ENCODE measurements around the gene NELFA. TPM values are rescaled to one million over a fixed set of nuclear protein-coding genes. Genes with fewer than 3 reads are reported as not detected.

NELFA gene
- total and polyA plus RNA-seq, 8 donors = 5.8 to 82.9 (median 20.1) TPM

DNA sequence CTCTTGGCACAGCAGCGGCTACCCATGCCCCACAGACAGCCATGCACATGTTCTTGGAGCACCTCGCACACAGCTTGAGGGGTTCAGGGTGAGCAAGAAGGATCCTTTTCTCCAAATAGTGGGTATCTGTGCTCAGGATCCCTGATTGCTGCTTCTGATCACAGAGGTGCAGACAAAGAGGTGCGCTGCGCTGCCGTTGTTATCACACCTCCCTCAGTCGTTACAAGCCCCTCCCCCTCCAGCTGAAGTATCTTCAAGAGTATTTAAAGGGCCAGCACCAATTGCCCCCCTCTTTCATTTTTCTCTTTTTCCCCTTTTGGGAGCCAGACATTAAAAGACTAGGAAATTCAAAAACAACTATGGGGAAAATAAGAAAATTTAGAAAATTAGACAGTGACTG, 44.3 kb downstream of the NELFA start:
- no peak overlapping the region for H3K27ac ChIP-seq
- no peaks in the 10 kb centered on the region for H3K9me3 ChIP-seq
- TF ChIP-seq, protein P1, sequence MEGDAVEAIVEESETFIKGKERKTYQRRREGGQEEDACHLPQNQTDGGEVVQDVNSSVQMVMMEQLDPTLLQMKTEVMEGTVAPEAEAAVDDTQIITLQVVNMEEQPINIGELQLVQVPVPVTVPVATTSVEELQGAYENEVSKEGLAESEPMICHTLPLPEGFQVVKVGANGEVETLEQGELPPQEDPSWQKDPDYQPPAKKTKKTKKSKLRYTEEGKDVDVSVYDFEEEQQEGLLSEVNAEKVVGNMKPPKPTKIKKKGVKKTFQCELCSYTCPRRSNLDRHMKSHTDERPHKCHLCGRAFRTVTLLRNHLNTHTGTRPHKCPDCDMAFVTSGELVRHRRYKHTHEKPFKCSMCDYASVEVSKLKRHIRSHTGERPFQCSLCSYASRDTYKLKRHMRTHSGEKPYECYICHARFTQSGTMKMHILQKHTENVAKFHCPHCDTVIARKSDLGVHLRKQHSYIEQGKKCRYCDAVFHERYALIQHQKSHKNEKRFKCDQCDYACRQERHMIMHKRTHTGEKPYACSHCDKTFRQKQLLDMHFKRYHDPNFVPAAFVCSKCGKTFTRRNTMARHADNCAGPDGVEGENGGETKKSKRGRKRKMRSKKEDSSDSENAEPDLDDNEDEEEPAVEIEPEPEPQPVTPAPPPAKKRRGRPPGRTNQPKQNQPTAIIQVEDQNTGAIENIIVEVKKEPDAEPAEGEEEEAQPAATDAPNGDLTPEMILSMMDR (IDR thresholded peaks at IDR 0.05) = no peak
- TF ChIP-seq POLR2A (IDR thresholded peaks at IDR 0.05) (no peak), EP300 (IDR thresholded peaks at IDR 0.05) (no peak), POLR2AphosphoS5 (IDR thresholded peaks at IDR 0.05) (no peak)
- no peaks in the 10 kb centered on the region for H3K27me3 ChIP-seq
- peaks cover 21 to 78% (median 65%) of the 10 kb centered on the region in 4 donors for H3K36me3 ChIP-seq
- WGBS, 5 donors = 32 to 64% (median 42%) methylated on average over 6 of the region's 6 CpGs
- H3K4me1 ChIP-seq = no peaks in the 10 kb centered on the region
- no peak for DNase-seq
- intact Hi-C loops (cut with DNase I; ENCODE audit: low total_unique reads) = no loop called here
- H3K4me3 ChIP-seq = no peak overlapping the region

- Histone ChIP-seq H3K27me3 (no peaks in the 10 kb centered on the region), H3K4me3 (no peak overlapping the region), H3K27ac (no peak overlapping the region), H3K36me3 (peaks cover 34 to 79% (median 66%) of the 10 kb centered on the region in 4 donors), H3K9me3 (no peaks in the 10 kb centered on the region), H3K4me1 (no peaks in the 10 kb centered on the region)
- intact Hi-C loops (cut with DNase I; ENCODE audit: low total_unique reads) = no loop called here
- WGBS, 5 donors = 71 to 85% (median 79%) methylated on average over 4 of the region's 4 CpGs
- no peak for TF ChIP-seq EP300 (IDR thresholded peaks at IDR 0.05)
- TF ChIP-seq POLR2A (IDR thresholded peaks at IDR 0.05) = no peak
- no peak for DNase-seq
These were observed 45.8 kb downstream of the NELFA start for GRCh38 chr4:1962980-1963379.

GRCh38 chr4:1961563-1961962, 47.2 kb downstream of the NELFA start:
- no peaks in the 10 kb centered on the region for H3K27me3 ChIP-seq
- H3K36me3 ChIP-seq = peaks cover 37 to 88% (median 77%) of the 10 kb centered on the region in 4 donors
- H3K9me3 ChIP-seq = no peaks in the 10 kb centered on the region
- no peak overlapping the region for H3K4me3 ChIP-seq
- H3K27ac ChIP-seq = no peak overlapping the region
- intact Hi-C loops (cut with DNase I; ENCODE audit: low total_unique reads) = no loop called here
- 85 to 90% (median 89%) methylated on average over 4 of the region's 4 CpGs for WGBS, 5 donors
- no peaks in the 10 kb centered on the region for H3K4me1 ChIP-seq
- TF ChIP-seq EP300 (IDR thresholded peaks at IDR 0.05) (no peak), POLR2AphosphoS5 (IDR thresholded peaks at IDR 0.05) (no peak), POLR2A (IDR thresholded peaks at IDR 0.05) (no peak)
- TF ChIP-seq, protein P1 (IDR thresholded peaks at IDR 0.05) = no peak
- DNase-seq = no peak

DNA sequence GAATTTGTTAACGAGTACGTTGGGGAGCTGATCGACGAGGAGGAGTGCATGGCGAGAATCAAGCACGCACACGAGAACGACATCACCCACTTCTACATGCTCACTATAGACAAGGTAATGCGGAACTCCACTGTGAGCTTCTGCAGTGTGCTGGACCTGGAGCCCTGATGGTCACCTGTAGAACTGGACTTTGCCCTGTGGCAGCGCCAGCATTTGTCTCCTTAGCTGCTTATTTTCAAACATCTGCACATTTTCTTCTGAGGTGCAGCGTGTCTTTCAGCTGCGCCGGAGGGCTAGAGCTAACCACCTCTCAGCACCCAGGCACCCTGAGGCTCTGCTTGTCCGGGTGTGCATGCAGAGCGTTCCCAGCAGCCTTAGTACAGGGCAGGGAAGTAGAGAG, 47.7 kb downstream of the NELFA start:
- Histone ChIP-seq H3K36me3 (peaks cover 37 to 93% (median 81%) of the 10 kb centered on the region in 4 donors), H3K9me3 (no peaks in the 10 kb centered on the region), H3K4me3 (no peak overlapping the region), H3K4me1 (no peaks in the 10 kb centered on the region), H3K27ac (no peak overlapping the region), H3K27me3 (no peaks in the 10 kb centered on the region)
- TF ChIP-seq EP300 (IDR thresholded peaks at IDR 0.05) (no peak), POLR2A (IDR thresholded peaks at IDR 0.05) (no peak), POLR2AphosphoS5 (IDR thresholded peaks at IDR 0.05) (no peak)
- TF ChIP-seq, protein P1 (IDR thresholded peaks at IDR 0.05) = no peak
- intact Hi-C loops (cut with DNase I; ENCODE audit: low total_unique reads) = no loop called here
- no peak for DNase-seq
- WGBS, 5 donors = 86 to 95% (median 90%) methylated on average over 15 of the region's 15 CpGs

DNA sequence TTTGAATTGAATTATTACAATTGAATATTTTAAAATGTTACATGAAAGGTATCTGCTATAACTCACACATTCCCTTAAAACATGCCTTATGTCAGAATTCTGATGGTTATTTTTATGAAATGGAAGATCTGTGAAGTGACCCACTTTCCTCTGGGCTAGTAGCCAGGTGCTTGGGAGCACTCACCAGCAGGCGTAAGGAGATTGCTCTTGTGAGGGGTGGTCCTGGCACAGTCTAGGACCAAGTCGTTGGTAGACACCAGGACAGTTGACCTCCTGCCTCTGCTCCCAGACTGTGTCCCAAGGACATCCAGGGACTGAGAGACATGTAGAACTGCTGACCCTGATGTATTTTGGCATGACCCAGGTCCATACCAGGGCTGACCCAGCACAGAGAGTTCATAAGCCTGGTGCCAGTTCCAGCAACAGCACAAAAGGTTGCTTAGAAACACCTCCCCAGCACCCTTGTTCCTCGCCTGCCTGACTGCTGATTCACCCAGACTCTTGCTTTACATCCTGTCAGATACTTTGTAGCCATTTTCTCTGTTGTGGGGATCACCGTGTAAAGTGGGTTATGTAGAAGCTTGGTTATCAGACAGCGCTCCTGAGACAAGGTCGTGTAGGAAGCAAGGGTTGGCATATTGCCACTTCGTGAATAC, 48.5 kb downstream of the NELFA start:
- H3K4me3 ChIP-seq = no peak overlapping the region
- H3K27ac ChIP-seq = no peak overlapping the region
- intact Hi-C loops (cut with DNase I; ENCODE audit: low total_unique reads) = no loop called here
- no peaks in the 10 kb centered on the region for H3K4me1 ChIP-seq
- H3K27me3 ChIP-seq = no peaks in the 10 kb centered on the region
- H3K9me3 ChIP-seq = no peaks in the 10 kb centered on the region
- no peak for DNase-seq
- H3K36me3 ChIP-seq = peaks cover 41 to 93% (median 87%) of the 10 kb centered on the region in 4 donors
- WGBS, 5 donors = 63 to 80% (median 74%) methylated on average over 7 of the region's 7 CpGs
- TF ChIP-seq EP300 (IDR thresholded peaks at IDR 0.05) (no peak), POLR2A (IDR thresholded peaks at IDR 0.05) (no peak), POLR2AphosphoS5 (IDR thresholded peaks at IDR 0.05) (no peak)
- TF ChIP-seq, protein P1 (IDR thresholded peaks at IDR 0.05) = no peak
